ENCODE data around the gene GOLGA8T.
"Not testable (repeated sequence)": the region's sequence is repeated elsewhere in the genome, so short reads cannot be mapped to it uniquely, and the experiment has no call there.

Gene GOLGA8T

GRCh38 chr15:30134751-30135150, at the start of gene GOLGA8T:
GOLGA8T (plus strand) TSS chr15:30135051; CDS start chr15:30135149, 98 bp downstream.
- not testable (repeated sequence) for DNase-seq

GRCh38 chr15:30097827-30098226, 37.0 kb upstream of the GOLGA8T start:
- DNase-seq: not testable (repeated sequence)

GRCh38 chr15:30102890-30103289, 32.0 kb upstream of the GOLGA8T start:
- DNase-seq: not testable (repeated sequence)

GRCh38 chr15:30103941-30104507, 30.8 kb upstream of the GOLGA8T start:
- DNase-seq: not testable (repeated sequence)

GRCh38 chr15:30110591-30110990, 24.3 kb upstream of the GOLGA8T start:
- DNase-seq: not testable (repeated sequence)

GRCh38 chr15:30130066-30130465, 4.8 kb upstream of the GOLGA8T start:
- DNase-seq: not testable (repeated sequence)

GRCh38 chr15:30143246-30143645, 8.4 kb downstream of the GOLGA8T start:
- not testable (repeated sequence) for DNase-seq

GRCh38 chr15:30149891-30150290, 15.0 kb downstream of the GOLGA8T start:
- not testable (repeated sequence) for DNase-seq

- DNase-seq: not testable (repeated sequence)
Observed at GRCh38 chr15:30162479-30163357, 27.9 kb downstream of the GOLGA8T start.

- DNase-seq: not testable (repeated sequence)
Observed at GRCh38 chr15:30163759-30164158, 28.9 kb downstream of the GOLGA8T start.

- not testable (repeated sequence) for DNase-seq
Observed at GRCh38 chr15:30164257-30164656, 29.4 kb downstream of the GOLGA8T start.

GRCh38 chr15:30167403-30167802, 32.6 kb downstream of the GOLGA8T start:
- DNase-seq: not testable (repeated sequence)

- DNase-seq: not testable (repeated sequence)
Observed at GRCh38 chr15:30167886-30168285, 33.0 kb downstream of the GOLGA8T start.

- not testable (repeated sequence) for DNase-seq
Observed at GRCh38 chr15:30171452-30171851, 36.6 kb downstream of the GOLGA8T start.

GRCh38 chr15:30173041-30173608, 38.3 kb downstream of the GOLGA8T start:
- DNase-seq: peak; percentile 86 to 92

GRCh38 chr15:30175291-30175690, 40.4 kb downstream of the GOLGA8T start:
- DNase-seq: not testable (repeated sequence)

GRCh38 chr15:30176613-30177012, 41.8 kb downstream of the GOLGA8T start:
- not testable (repeated sequence) for DNase-seq

- not testable (repeated sequence) for DNase-seq
Observed at GRCh38 chr15:30179814-30180213, 45.0 kb downstream of the GOLGA8T start.

- not testable (repeated sequence) for DNase-seq
Observed at GRCh38 chr15:30185495-30185894, 50.6 kb downstream of the GOLGA8T start.

- not testable (repeated sequence) for DNase-seq
Observed at GRCh38 chr15:30187429-30187828, 52.6 kb downstream of the GOLGA8T start.

- not testable (repeated sequence) for DNase-seq
Observed at GRCh38 chr15:30189754-30190153, 54.9 kb downstream of the GOLGA8T start.

GRCh38 chr15:30191143-30191542, 56.3 kb downstream of the GOLGA8T start:
- not testable (repeated sequence) for DNase-seq

- DNase-seq: not testable (repeated sequence)
Observed at GRCh38 chr15:30191639-30192038, 56.8 kb downstream of the GOLGA8T start.

All from activated T-cell treated with anti-CD3 and anti-CD28 coated beads, Interleukin-2, amount 50 U/mL, for 48 hours (primary cell).